Measurements from ENCODE around the gene CROT. TPM values are rescaled to one million over a fixed set of nuclear protein-coding genes. Genes with fewer than 3 reads are reported as not detected.

CROT gene
- total RNA-seq, 4 donors from 2014 or later = 10.9 to 13.1 (median 11.9) TPM

DNA sequence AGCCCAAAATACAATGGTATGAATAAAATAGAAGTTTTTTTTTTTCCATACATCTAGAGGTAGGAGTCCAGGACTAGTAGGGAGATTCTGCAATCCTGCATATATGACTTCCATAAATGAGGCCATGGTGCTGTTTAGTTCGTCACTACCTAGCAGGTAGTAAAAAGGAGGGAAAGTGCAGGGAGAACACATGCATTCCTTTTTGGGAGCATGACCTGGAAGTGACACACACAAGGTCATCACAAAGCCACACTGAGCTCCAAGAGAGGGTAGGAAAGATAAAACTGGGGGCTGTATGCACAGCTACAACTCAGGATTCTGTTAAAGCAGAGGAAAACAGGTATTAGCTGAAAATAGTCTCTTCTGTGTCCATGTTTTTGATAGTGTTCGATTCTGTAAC, 2.2 kb downstream of the CROT start:
- WGBS, 2 donors = 87 to 95% methylated on average over 2 of the region's 2 CpGs
- Histone ChIP-seq H3K27me3 (no peaks in the 10 kb centered on the region), H3K27ac (no peak overlapping the region), H3K4me1 (peaks cover 0 to 36% (median 13%) of the 10 kb centered on the region in 4 donors), H3K36me3 (peaks cover 0 to 43% (median 0%) of the 10 kb centered on the region in 3 donors), H3K4me3 (no peak overlapping the region), H3K9me3 (no peaks in the 10 kb centered on the region)
- no peak for DNase-seq (ENCODE audit: low spot score in 2 of 2)
- TF ChIP-seq EP300 (IDR thresholded peaks at IDR 0.05) (no peak), POLR2A (IDR thresholded peaks at IDR 0.05) (no peak), CTCF (IDR thresholded peaks at IDR 0.05) (no peak)

GRCh38 chr7:87354749-87355148, 9.3 kb downstream of the CROT start:
- no peak for DNase-seq (ENCODE audit: low spot score in 2 of 2)
- Histone ChIP-seq H3K36me3 (peaks cover 0 to 83% (median 9%) of the 10 kb centered on the region in 3 donors), H3K27me3 (no peaks in the 10 kb centered on the region), H3K4me1 (no peaks in the 10 kb centered on the region), H3K27ac (no peak overlapping the region), H3K9me3 (peaks cover 0 to 16% (median 0%) of the 10 kb centered on the region in 4 donors), H3K4me3 (no peak overlapping the region)
- 89 to 90% methylated on average over 3 of the region's 3 CpGs for WGBS, 2 donors
- TF ChIP-seq POLR2A (IDR thresholded peaks at IDR 0.05) = no peak
- no peak for TF ChIP-seq EP300 (IDR thresholded peaks at IDR 0.05)
- TF ChIP-seq CTCF (IDR thresholded peaks at IDR 0.05) = no peak

DNA sequence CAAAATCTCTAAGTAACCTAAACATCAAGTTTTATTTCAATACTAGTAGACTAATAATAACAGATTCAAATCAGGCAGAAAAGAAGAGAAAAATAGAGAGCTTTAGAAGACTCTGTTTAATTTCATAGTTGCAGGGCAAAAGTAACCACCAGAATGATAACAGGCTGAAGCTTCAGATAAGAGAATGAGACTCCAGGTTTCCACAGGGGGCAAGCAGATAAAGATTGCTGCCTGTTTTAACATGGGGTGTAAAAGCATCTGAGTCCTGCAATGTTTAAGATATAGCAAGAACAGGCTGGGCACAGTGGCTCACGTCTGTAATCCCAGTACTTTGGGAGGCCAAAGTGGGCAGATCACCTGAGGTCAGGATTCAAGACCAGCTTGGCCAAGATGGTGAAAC, 11.0 kb downstream of the CROT start:
- H3K4me1 ChIP-seq = no peaks in the 10 kb centered on the region
- H3K27ac ChIP-seq = no peak overlapping the region
- no peak for DNase-seq (ENCODE audit: low spot score in 2 of 2)
- H3K27me3 ChIP-seq = no peaks in the 10 kb centered on the region
- TF ChIP-seq EP300 (IDR thresholded peaks at IDR 0.05) = no peak
- no peak overlapping the region for H3K4me3 ChIP-seq
- H3K9me3 ChIP-seq = peaks cover 0 to 16% (median 0%) of the 10 kb centered on the region in 4 donors
- WGBS, 2 donors = 93 to 100% methylated on average over 1 of the region's 1 CpG
- peaks cover 0 to 72% (median 9%) of the 10 kb centered on the region in 3 donors for H3K36me3 ChIP-seq

DNA sequence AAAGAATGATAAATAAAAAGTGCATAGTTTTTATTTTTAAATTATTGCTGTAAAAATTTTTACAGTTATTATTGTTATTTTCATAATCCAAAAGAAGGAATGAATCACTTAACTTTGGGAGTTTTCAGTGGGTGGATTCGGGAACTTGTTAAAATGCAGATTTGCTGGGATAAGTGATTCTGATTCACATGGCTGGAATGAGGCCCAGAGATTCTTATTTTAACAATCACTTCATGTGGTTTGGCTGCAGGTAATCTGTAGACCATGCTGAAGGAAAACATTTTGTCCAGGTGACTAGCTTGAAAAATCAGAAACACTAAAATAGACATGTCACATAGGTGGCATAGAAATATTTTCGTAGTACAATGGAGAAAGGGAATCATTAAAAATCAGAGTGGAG, 13.9 kb downstream of the CROT start:
- no peaks in the 10 kb centered on the region for H3K4me1 ChIP-seq
- H3K27me3 ChIP-seq = no peaks in the 10 kb centered on the region
- H3K27ac ChIP-seq = no peak overlapping the region
- peaks cover 0 to 9% (median 0%) of the 10 kb centered on the region in 4 donors for H3K9me3 ChIP-seq
- no peak for DNase-seq (ENCODE audit: low spot score in 2 of 2)
- H3K4me3 ChIP-seq = no peak overlapping the region
- 49 to 79% methylated on average over 2 of the region's 2 CpGs for WGBS, 2 donors
- H3K36me3 ChIP-seq = peaks cover 0 to 64% (median 9%) of the 10 kb centered on the region in 3 donors
- no peak for TF ChIP-seq EP300 (IDR thresholded peaks at IDR 0.05)
- no peak for TF ChIP-seq POLR2A (IDR thresholded peaks at IDR 0.05)
- TF ChIP-seq CTCF (IDR thresholded peaks at IDR 0.05) = no peak

DNA sequence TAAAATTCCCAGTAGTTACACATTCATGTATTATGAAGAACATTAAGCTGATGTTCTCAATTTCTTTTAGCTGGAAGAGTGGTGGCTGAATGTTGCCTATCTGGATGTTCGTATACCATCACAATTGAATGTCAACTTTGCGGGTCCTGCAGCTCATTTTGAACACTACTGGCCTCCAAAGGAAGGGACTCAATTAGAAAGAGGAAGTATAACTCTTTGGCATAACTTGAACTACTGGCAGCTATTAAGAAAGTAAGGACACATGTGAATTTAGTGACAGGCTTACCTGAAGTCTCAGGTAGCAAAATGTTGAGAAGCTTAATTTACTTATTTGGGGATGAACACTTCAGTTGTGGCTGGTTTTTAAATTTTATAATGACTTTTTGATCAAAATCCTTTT, 15.9 kb downstream of the CROT start:
- H3K27me3 ChIP-seq = no peaks in the 10 kb centered on the region
- TF ChIP-seq CTCF (IDR thresholded peaks at IDR 0.05) = no peak
- no peak for TF ChIP-seq EP300 (IDR thresholded peaks at IDR 0.05)
- TF ChIP-seq POLR2A (IDR thresholded peaks at IDR 0.05) = no peak
- H3K36me3 ChIP-seq = peaks cover 0 to 64% (median 4%) of the 10 kb centered on the region in 3 donors
- no peak overlapping the region for H3K27ac ChIP-seq
- no peak for DNase-seq (ENCODE audit: low spot score in 2 of 2)
- H3K9me3 ChIP-seq = no peaks in the 10 kb centered on the region
- WGBS, 2 donors = 93 to 95% methylated on average over 2 of the region's 2 CpGs
- no peaks in the 10 kb centered on the region for H3K4me1 ChIP-seq
- H3K4me3 ChIP-seq = no peak overlapping the region

- H3K4me1 ChIP-seq = no peaks in the 10 kb centered on the region
- peaks cover 0 to 66% (median 0%) of the 10 kb centered on the region in 3 donors for H3K36me3 ChIP-seq
- WGBS, 2 donors = 95 to 98% methylated on average over 1 of the region's 1 CpG
- DNase-seq (ENCODE audit: low spot score in 2 of 2) = no peak
- H3K27me3 ChIP-seq = no peaks in the 10 kb centered on the region
- H3K4me3 ChIP-seq = no peak overlapping the region
- H3K9me3 ChIP-seq = no peaks in the 10 kb centered on the region
- no peak for TF ChIP-seq POLR2A (IDR thresholded peaks at IDR 0.05)
- no peak overlapping the region for H3K27ac ChIP-seq
These were observed 17.9 kb downstream of the CROT start for GRCh38 chr7:87363342-87363741.
